ENCODE measurements around the gene DSG1.

GRCh38 chr18:31343454-31343853 is 25.5 kb downstream of the DSG1 start:
- no peak for TF ChIP-seq CTCF (IDR thresholded peaks at IDR 0.05)
- no peak for TF ChIP-seq POLR2A (IDR thresholded peaks at IDR 0.05)
